ENCODE data around the gene U2AF2. TPM values are rescaled to one million over a fixed set of nuclear protein-coding genes. Genes with fewer than 3 reads are reported as not detected.
A peak's percentile ranks its signal among the peaks of the same experiment; 100 is the strongest.

U2AF2 gene
- total and polyA plus RNA-seq, 2 experiments from 2014 or later = 73.1 to 233 TPM

GRCh38 chr19:55618426-55618825 lies 36.4 kb upstream of the U2AF2 start:
- Histone ChIP-seq H3K4me1 (ENCODE audit: insufficient read depth) (no peaks in the 10 kb centered on the region), H3K27me3 (ENCODE audit: insufficient read depth) (no peaks in the 10 kb centered on the region), H3K36me3 (ENCODE audit: insufficient read depth) (no peaks in the 10 kb centered on the region), H3K4me2 (no peak overlapping the region), H3K27ac (ENCODE audit: low read depth) (no peak overlapping the region), H2AFZ (no peak overlapping the region), H3K9me2 (ENCODE audit: insufficient read depth) (no peaks in the 10 kb centered on the region), H3K79me2 (replicated peaks; ENCODE audit: insufficient read depth) (peaks cover 3% of the 10 kb centered on the region), H3F3A (replicated peaks; ENCODE audit: low read depth) (peaks cover 2% of the 10 kb centered on the region; the same call in 1 of the 2 replicates), H3K4me3 (no peak overlapping the region), H4K20me1 (replicated peaks; ENCODE audit: insufficient read depth) (peaks cover 1% of the 10 kb centered on the region)
- Mint-ChIP-seq H3K36me3 (ENCODE audit: low read depth) (peaks cover 45% of the 10 kb centered on the region), H3K4me1 (peaks cover 5% of the 10 kb centered on the region; the same call in 1 of the 3 replicates), H3K9me3 (peaks cover 5% of the 10 kb centered on the region), H3K4me3 (0 out of 3 replicates have a peak overlapping the region, but pooled peaks have one; percentile 27), H3K27ac (no peak overlapping the region), H3K27me3 (ENCODE audit: insufficient read depth, low read depth, poor library complexity) (peaks cover 17% of the 10 kb centered on the region)
- ATAC-seq (no peak), DNase-seq (ENCODE audit: low spot score) (peak; percentile 0)
- TF ChIP-seq ZNF114 (CRISPR knock-in tag; IDR thresholded peaks at IDR 0.05) = no peak
- TF ChIP-seq ETS1 (IDR thresholded peaks at IDR 0.05) = no peak
- no peak for TF ChIP-seq STAT1 (IDR thresholded peaks at IDR 0.05; ENCODE audit: unreplicated experiment)
- TF ChIP-seq ZNF331 (CRISPR knock-in tag; IDR thresholded peaks at IDR 0.05; ENCODE audit: low read depth) = no peak
- no peak for TF ChIP-seq NANOG (IDR thresholded peaks at IDR 0.05; ENCODE audit: borderline replicate concordance)
- TF ChIP-seq JUNB (IDR thresholded peaks at IDR 0.05; ENCODE audit: unreplicated experiment) = no peak

GRCh38 chr19:55619286-55619685 lies 35.5 kb upstream of the U2AF2 start:
- peaks cover 11% of the 10 kb centered on the region; the same call in 2 of the 3 replicates for H3K4me1 Mint-ChIP-seq
- H3K27ac Mint-ChIP-seq = no peak overlapping the region
- Histone ChIP-seq H3K4me3 (no peak overlapping the region), H3K79me2 (replicated peaks; ENCODE audit: insufficient read depth) (peaks cover 9% of the 10 kb centered on the region), H2AFZ (no peak overlapping the region), H3K9me2 (ENCODE audit: insufficient read depth) (no peaks in the 10 kb centered on the region), H3K4me2 (no peak overlapping the region), H3K4me1 (ENCODE audit: insufficient read depth) (no peaks in the 10 kb centered on the region), H3F3A (replicated peaks; ENCODE audit: low read depth) (peaks cover 5% of the 10 kb centered on the region; the same call in 1 of the 2 replicates), H3K27ac (ENCODE audit: low read depth) (no peak overlapping the region), H4K20me1 (replicated peaks; ENCODE audit: insufficient read depth) (peaks cover 5% of the 10 kb centered on the region), H3K27me3 (ENCODE audit: insufficient read depth) (no peaks in the 10 kb centered on the region), H3K36me3 (ENCODE audit: insufficient read depth) (no peaks in the 10 kb centered on the region)
- H3K9me3 Mint-ChIP-seq = peaks cover 5% of the 10 kb centered on the region
- no peak for ATAC-seq
- peaks cover 51% of the 10 kb centered on the region for H3K36me3 Mint-ChIP-seq (ENCODE audit: low read depth)
- no peak for DNase-seq (ENCODE audit: low spot score)
- peaks cover 17% of the 10 kb centered on the region for H3K27me3 Mint-ChIP-seq (ENCODE audit: insufficient read depth, low read depth, poor library complexity)
- H3K4me3 Mint-ChIP-seq = no peak overlapping the region
- no peak for TF ChIP-seq JUNB (IDR thresholded peaks at IDR 0.05; ENCODE audit: unreplicated experiment)
- TF ChIP-seq CREB1 (CRISPR knock-in tag; IDR thresholded peaks at IDR 0.05; ENCODE audit: low read depth) = no peak
- no peak for TF ChIP-seq EZH2phosphoT487 (IDR thresholded peaks at IDR 0.05; ENCODE audit: unreplicated experiment)
- TF ChIP-seq ZNF331 (CRISPR knock-in tag; IDR thresholded peaks at IDR 0.05; ENCODE audit: low read depth) = no peak
- TF ChIP-seq NANOG (IDR thresholded peaks at IDR 0.05; ENCODE audit: borderline replicate concordance) = no peak
- TF ChIP-seq ZNF462 (CRISPR knock-in tag; IDR thresholded peaks at IDR 0.05) = no peak
- no peak for TF ChIP-seq CTCF (conservative IDR thresholded peaks at IDR 0.05; ENCODE audit: low read depth in 2 of 2)
- no peak for TF ChIP-seq POLR2AphosphoS5 (IDR thresholded peaks at IDR 0.05; ENCODE audit: low read depth)

Measured in GM23338 (cell line).